ENCODE data around the gene HLA-DOB. TPM values are rescaled to one million over a fixed set of nuclear protein-coding genes. Genes with fewer than 3 reads are reported as not detected.

The HLA-DOB gene
- total and polyA plus RNA-seq, 2 experiments from 2014 or later = not detected

GRCh38 chr6:32838114-32838958 is 21.5 kb upstream of the HLA-DOB start, which contains the start of gene TAP2:
Gene TAP2, minus strand, starts transcription at chr6:32838739. Its CDS starts 506 bp downstream, at chr6:32838233.
- no peaks in the 10 kb centered on the region for H3K9me2 ChIP-seq (ENCODE audit: insufficient read depth)
- no peaks in the 10 kb centered on the region for H4K20me1 ChIP-seq (ENCODE audit: insufficient read depth)
- H3F3A ChIP-seq (ENCODE audit: insufficient read depth) = peaks cover 17% of the 10 kb centered on the region
- H2AFZ ChIP-seq = peak within 1 kb of the TSS; percentile 88
- H3K27me3 ChIP-seq (replicated peaks; ENCODE audit: insufficient read depth) = no peaks in the 10 kb centered on the region
- DNase-seq = peak; percentile 96
- H3K4me1 ChIP-seq (ENCODE audit: insufficient read depth) = peaks cover 8% of the 10 kb centered on the region; the same call in 1 of the 2 replicates
- peak within 1 kb of the TSS; percentile 84 for H3K4me3 ChIP-seq
- H3K27ac ChIP-seq = peak within 1 kb of the TSS; percentile 87
- peak within 1 kb of the TSS; percentile 86 for H3K4me2 ChIP-seq (ENCODE audit: unreplicated experiment)
- H3K9ac ChIP-seq = peak within 1 kb of the TSS; percentile 89
- 1 to 2% methylated on average over 53 to 57 of the region's 57 CpGs for WGBS, 2 experiments (ENCODE audit: low coverage in 1 of 2, low lambda C conversion rate in 2 of 2, missing lambda C conversion rate in 2 of 2)
- no peaks in the 10 kb centered on the region for H3K9me3 ChIP-seq (ENCODE audit: low read depth)
- H3K36me3 ChIP-seq (ENCODE audit: low read depth) = no peaks in the 10 kb centered on the region
- in situ Hi-C loops (cut with MboI) = no loop called here
- 0 out of 2 replicates have a peak, but pooled peaks cover 4% of the 10 kb centered on the region for H3K79me2 ChIP-seq (ENCODE audit: insufficient read depth)
- TF ChIP-seq EZH2 (IDR thresholded peaks at IDR 0.05; ENCODE audit: insufficient read depth, poor library complexity, severe bottlenecking) (no peak), EZH2phosphoT487 (IDR thresholded peaks at IDR 0.05; ENCODE audit: insufficient read depth, low read depth) (no peak)

- Histone ChIP-seq H3K9me3 (ENCODE audit: low read depth) (no peaks in the 10 kb centered on the region), H3K36me3 (ENCODE audit: low read depth) (no peaks in the 10 kb centered on the region), H3K4me3 (peak overlapping the region; percentile 84), H2AFZ (peak overlapping the region; percentile 88), H3K27me3 (replicated peaks; ENCODE audit: insufficient read depth) (no peaks in the 10 kb centered on the region), H3K4me1 (ENCODE audit: insufficient read depth) (peaks cover 8% of the 10 kb centered on the region; the same call in 1 of the 2 replicates), H3K79me2 (ENCODE audit: insufficient read depth) (0 out of 2 replicates have a peak, but pooled peaks cover 4% of the 10 kb centered on the region), H4K20me1 (ENCODE audit: insufficient read depth) (no peaks in the 10 kb centered on the region), H3K9me2 (ENCODE audit: insufficient read depth) (no peaks in the 10 kb centered on the region), H3K4me2 (ENCODE audit: unreplicated experiment) (peak overlapping the region; percentile 86), H3K27ac (peak overlapping the region; percentile 87), H3K9ac (peak overlapping the region; percentile 89), H3F3A (ENCODE audit: insufficient read depth) (peaks cover 17% of the 10 kb centered on the region)
- DNase-seq = peak; percentile 41
- in situ Hi-C loops (cut with MboI) = no loop called here
- no peak for TF ChIP-seq EZH2phosphoT487 (IDR thresholded peaks at IDR 0.05; ENCODE audit: insufficient read depth, low read depth)
- TF ChIP-seq EZH2 (IDR thresholded peaks at IDR 0.05; ENCODE audit: insufficient read depth, poor library complexity, severe bottlenecking) = no peak
- WGBS, 2 experiments (ENCODE audit: low coverage in 1 of 2, low lambda C conversion rate in 2 of 2, missing lambda C conversion rate in 2 of 2) = 35 to 40% methylated on average over 11 of the region's 12 CpGs
Measured at GRCh38 chr6:32837651-32838113, 20.9 kb upstream of the HLA-DOB start.

GRCh38 chr6:32836873-32837272 is 20.1 kb upstream of the HLA-DOB start:
- WGBS, 2 experiments (ENCODE audit: low coverage in 1 of 2, low lambda C conversion rate in 2 of 2, missing lambda C conversion rate in 2 of 2) = 97 to 98% methylated on average over 2 of the region's 2 CpGs
- Histone ChIP-seq H3K9me2 (ENCODE audit: insufficient read depth) (no peaks in the 10 kb centered on the region), H3K4me1 (ENCODE audit: insufficient read depth) (peaks cover 8% of the 10 kb centered on the region; the same call in 1 of the 2 replicates), H3K36me3 (ENCODE audit: low read depth) (no peaks in the 10 kb centered on the region), H3K4me2 (ENCODE audit: unreplicated experiment) (no peak overlapping the region), H3F3A (ENCODE audit: insufficient read depth) (peaks cover 17% of the 10 kb centered on the region), H3K27ac (no peak overlapping the region), H3K9ac (no peak overlapping the region), H4K20me1 (ENCODE audit: insufficient read depth) (no peaks in the 10 kb centered on the region), H3K9me3 (ENCODE audit: low read depth) (no peaks in the 10 kb centered on the region), H2AFZ (no peak overlapping the region), H3K79me2 (ENCODE audit: insufficient read depth) (0 out of 2 replicates have a peak, but pooled peaks cover 4% of the 10 kb centered on the region), H3K4me3 (no peak overlapping the region), H3K27me3 (replicated peaks; ENCODE audit: insufficient read depth) (no peaks in the 10 kb centered on the region)
- no peak for DNase-seq
- in situ Hi-C loops (cut with MboI) = no loop called here
- no peak for TF ChIP-seq EZH2phosphoT487 (IDR thresholded peaks at IDR 0.05; ENCODE audit: insufficient read depth, low read depth)
- no peak for TF ChIP-seq EZH2 (IDR thresholded peaks at IDR 0.05; ENCODE audit: insufficient read depth, poor library complexity, severe bottlenecking)

GRCh38 chr6:32835167-32835893 is 18.5 kb upstream of the HLA-DOB start:
- peaks cover 8% of the 10 kb centered on the region; the same call in 1 of the 2 replicates for H3K4me1 ChIP-seq (ENCODE audit: insufficient read depth)
- no peaks in the 10 kb centered on the region for H3K9me3 ChIP-seq (ENCODE audit: low read depth)
- 0 out of 2 replicates have a peak, but pooled peaks cover 4% of the 10 kb centered on the region for H3K79me2 ChIP-seq (ENCODE audit: insufficient read depth)
- in situ Hi-C loops (cut with MboI) = no loop called here
- H4K20me1 ChIP-seq (ENCODE audit: insufficient read depth) = no peaks in the 10 kb centered on the region
- no peaks in the 10 kb centered on the region for H3K27me3 ChIP-seq (replicated peaks; ENCODE audit: insufficient read depth)
- no peak overlapping the region for H3K4me2 ChIP-seq (ENCODE audit: unreplicated experiment)
- H3K36me3 ChIP-seq (ENCODE audit: low read depth) = no peaks in the 10 kb centered on the region
- DNase-seq = no peak
- peaks cover 15% of the 10 kb centered on the region for H3F3A ChIP-seq (ENCODE audit: insufficient read depth)
- H2AFZ ChIP-seq = no peak overlapping the region
- H3K9ac ChIP-seq = no peak overlapping the region
- H3K4me3 ChIP-seq = no peak overlapping the region
- TF ChIP-seq EZH2phosphoT487 (IDR thresholded peaks at IDR 0.05; ENCODE audit: insufficient read depth, low read depth) = no peak
- TF ChIP-seq EZH2 (IDR thresholded peaks at IDR 0.05; ENCODE audit: insufficient read depth, poor library complexity, severe bottlenecking) = no peak
- WGBS, 2 experiments (ENCODE audit: low coverage in 1 of 2, low lambda C conversion rate in 2 of 2, missing lambda C conversion rate in 2 of 2) = 95 to 96% methylated on average over 16 of the region's 16 CpGs
- H3K27ac ChIP-seq = no peak overlapping the region
- no peaks in the 10 kb centered on the region for H3K9me2 ChIP-seq (ENCODE audit: insufficient read depth)
